ENCODE data around the gene GOLIM4. TPM values are rescaled to one million over a fixed set of nuclear protein-coding genes. Genes with fewer than 3 reads are reported as not detected.
"Not testable (repeated sequence)": the region's sequence is repeated elsewhere in the genome, so short reads cannot be mapped to it uniquely, and the experiment has no call there.

Gene GOLIM4
- total RNA-seq: 1 to 10 TPM; 3.3 to 5.8 TPM

DNA sequence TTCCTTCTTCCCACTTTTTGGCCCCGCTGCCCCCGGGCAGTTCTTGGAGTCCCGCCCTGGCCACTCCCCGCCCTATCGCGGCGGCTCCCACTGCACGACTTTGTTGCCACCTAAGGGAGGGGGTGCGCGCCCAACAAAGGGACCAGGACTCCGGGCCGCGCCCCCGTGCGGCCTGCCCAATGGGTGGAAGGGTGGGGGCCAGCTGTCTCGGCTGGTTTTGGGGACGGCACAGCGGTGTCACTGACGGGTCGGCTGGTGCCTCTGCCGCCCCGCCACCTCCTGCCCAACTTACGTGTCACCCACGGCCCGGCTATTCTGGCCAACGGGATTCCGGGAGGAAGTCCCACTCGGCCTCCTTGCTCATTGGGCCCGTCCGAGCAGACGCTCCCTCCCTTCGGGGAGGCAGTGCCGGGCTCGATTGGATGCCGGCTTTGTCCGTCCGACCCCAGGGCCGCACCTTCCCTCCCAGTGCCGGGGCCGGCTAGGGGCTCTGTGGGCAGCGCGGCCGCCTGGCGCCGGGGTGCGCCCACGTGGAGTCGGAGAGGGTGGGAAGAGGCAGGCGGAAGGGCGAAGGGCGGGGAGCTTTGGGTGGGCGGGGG is at the start of gene GOLIM4:
Gene GOLIM4, minus strand, starts transcription at position 314 of the 599 bp plus-strand sequence. CDS start 639 bp downstream, outside the sequence.
- DNase-seq: peak; percentile 69 to 80
- peaks cover 0 to 1% of the 10 kb centered on the region in 2 donors for H3K36me3 Mint-ChIP-seq (ENCODE audit: insufficient read depth in 2 of 2)
- H3K9me3 Mint-ChIP-seq: no peaks in the 10 kb centered on the region
- ATAC-seq (replicated peaks in 1 of 2): peak; percentile 82 to 86
- H3K4me3 Mint-ChIP-seq: peak within 1 kb of the TSS; percentile 87 to 89
- peaks cover 53% of the 10 kb centered on the region for H3K27me3 Mint-ChIP-seq (ENCODE audit: low read depth)
- peak within 1 kb of the TSS; percentile 11 for H3K27ac Mint-ChIP-seq
- peaks cover 16% of the 10 kb centered on the region for H3K4me1 Mint-ChIP-seq (ENCODE audit: low read depth)

DNA sequence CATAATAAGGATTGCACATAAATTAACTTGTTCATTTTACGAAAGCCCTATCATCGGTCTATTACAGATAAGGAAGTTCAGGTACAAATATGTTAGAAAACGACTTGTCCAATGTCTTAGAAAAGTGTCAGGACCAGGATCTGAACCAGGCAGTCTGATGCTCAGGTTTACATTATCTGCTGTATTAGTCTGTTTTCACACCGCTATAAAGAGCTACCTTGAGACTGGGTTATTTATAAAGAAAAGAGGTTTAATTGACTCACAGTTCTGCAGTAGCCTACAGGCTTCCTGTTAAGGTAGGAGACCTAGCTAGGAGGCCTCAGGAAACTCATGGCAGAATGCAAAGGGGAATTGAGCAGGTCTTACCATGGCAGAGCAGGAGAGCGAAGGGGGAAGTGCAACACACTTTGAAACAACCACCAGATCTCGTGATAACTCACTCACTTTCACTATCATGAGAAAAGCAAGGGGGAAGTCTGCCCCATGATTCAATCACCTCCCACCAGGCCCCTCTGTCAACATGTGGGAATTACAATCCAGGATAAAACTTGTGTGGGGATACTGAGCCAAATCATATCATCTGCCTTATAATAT is 45.8 kb upstream of the GOLIM4 start:
- Mint-ChIP-seq H3K27me3 (ENCODE audit: low read depth) (no peaks in the 10 kb centered on the region), H3K9me3 (peaks cover 0 to 1% of the 10 kb centered on the region in 2 donors), H3K27ac (no peak overlapping the region), H3K36me3 (ENCODE audit: insufficient read depth in 2 of 2) (no peaks in the 10 kb centered on the region), H3K4me3 (no peak overlapping the region), H3K4me1 (ENCODE audit: low read depth) (no peaks in the 10 kb centered on the region)
- ATAC-seq (replicated peaks in 1 of 2): no peak
- DNase-seq: no peak

GRCh38 chr3:168139947-168140346 is 44.2 kb upstream of the GOLIM4 start:
- Mint-ChIP-seq H3K27me3 (ENCODE audit: low read depth) (no peaks in the 10 kb centered on the region), H3K36me3 (ENCODE audit: insufficient read depth in 2 of 2) (no peaks in the 10 kb centered on the region), H3K4me3 (no peak overlapping the region), H3K27ac (no peak overlapping the region), H3K9me3 (no peaks in the 10 kb centered on the region), H3K4me1 (ENCODE audit: low read depth) (no peaks in the 10 kb centered on the region)
- DNase-seq (no peak), ATAC-seq (replicated peaks in 1 of 2) (no peak)

- ATAC-seq (replicated peaks in 1 of 2): no peak
- Mint-ChIP-seq H3K4me3 (no peak overlapping the region), H3K36me3 (ENCODE audit: insufficient read depth in 2 of 2) (no peaks in the 10 kb centered on the region), H3K4me1 (ENCODE audit: low read depth) (no peaks in the 10 kb centered on the region), H3K27ac (no peak overlapping the region), H3K9me3 (no peaks in the 10 kb centered on the region), H3K27me3 (ENCODE audit: low read depth) (no peaks in the 10 kb centered on the region)
- DNase-seq: no peak
These were observed 42.7 kb upstream of the GOLIM4 start for GRCh38 chr3:168138421-168138820.

GRCh38 chr3:168134931-168135330 is 39.2 kb upstream of the GOLIM4 start:
- Mint-ChIP-seq H3K4me3 (no peak overlapping the region), H3K27me3 (ENCODE audit: low read depth) (peaks cover 6% of the 10 kb centered on the region), H3K4me1 (ENCODE audit: low read depth) (no peaks in the 10 kb centered on the region), H3K36me3 (ENCODE audit: insufficient read depth in 2 of 2) (no peaks in the 10 kb centered on the region), H3K9me3 (peaks cover 2% of the 10 kb centered on the region in 2 donors), H3K27ac (no peak overlapping the region)
- DNase-seq: no peak
- ATAC-seq (replicated peaks in 1 of 2): no peak

- not testable (repeated sequence) for H3K4me1 Mint-ChIP-seq (ENCODE audit: low read depth)
These were observed 34.5 kb upstream of the GOLIM4 start for GRCh38 chr3:168130250-168130649.

GRCh38 chr3:168128463-168128862 is 32.7 kb upstream of the GOLIM4 start:
- ATAC-seq (replicated peaks in 1 of 2); H3K4me3 Mint-ChIP-seq; H3K36me3 Mint-ChIP-seq (ENCODE audit: insufficient read depth in 2 of 2); H3K9me3 Mint-ChIP-seq; DNase-seq; H3K4me1 Mint-ChIP-seq (ENCODE audit: low read depth); H3K27ac Mint-ChIP-seq: not testable (repeated sequence)
- peaks cover 19% of the 10 kb centered on the region for H3K27me3 Mint-ChIP-seq (ENCODE audit: low read depth)

More at GRCh38 chr3:168130250-168130649, 34.5 kb upstream of the GOLIM4 start:
- not testable (repeated sequence) for H3K36me3 Mint-ChIP-seq (ENCODE audit: insufficient read depth in 2 of 2); ATAC-seq (replicated peaks in 1 of 2); H3K4me3 Mint-ChIP-seq; H3K9me3 Mint-ChIP-seq; DNase-seq; H3K27ac Mint-ChIP-seq
- H3K27me3 Mint-ChIP-seq (ENCODE audit: low read depth): peaks cover 14% of the 10 kb centered on the region

DNA sequence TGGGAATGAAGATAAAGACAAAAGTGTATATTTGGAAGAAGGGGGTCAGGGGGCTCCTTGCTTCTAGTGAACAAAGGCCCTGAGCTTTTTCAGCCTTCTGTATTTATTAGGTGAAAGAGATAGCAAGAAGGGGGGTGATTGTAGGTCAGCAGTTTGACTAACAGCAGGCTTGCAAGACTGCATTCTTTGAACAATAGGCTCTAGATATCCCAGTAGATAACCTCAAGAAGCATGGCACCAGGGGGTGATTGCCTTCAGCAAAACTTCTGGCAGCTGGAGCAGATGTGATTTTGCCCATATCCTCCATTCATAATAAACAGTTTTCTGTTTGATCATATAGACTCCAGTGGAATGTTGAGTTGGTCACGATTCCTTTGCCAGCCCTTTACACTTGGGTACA is 31.7 kb upstream of the GOLIM4 start:
- peaks cover 2 to 8% of the 10 kb centered on the region in 2 donors for H3K9me3 Mint-ChIP-seq
- peaks cover 19% of the 10 kb centered on the region for H3K27me3 Mint-ChIP-seq (ENCODE audit: low read depth)
- ATAC-seq (replicated peaks in 1 of 2) (no peak), DNase-seq (no peak)
- no peaks in the 10 kb centered on the region for H3K36me3 Mint-ChIP-seq (ENCODE audit: insufficient read depth in 2 of 2)
- no peak overlapping the region for H3K4me3 Mint-ChIP-seq
- H3K4me1 Mint-ChIP-seq (ENCODE audit: low read depth): no peaks in the 10 kb centered on the region
- no peak overlapping the region for H3K27ac Mint-ChIP-seq

DNA sequence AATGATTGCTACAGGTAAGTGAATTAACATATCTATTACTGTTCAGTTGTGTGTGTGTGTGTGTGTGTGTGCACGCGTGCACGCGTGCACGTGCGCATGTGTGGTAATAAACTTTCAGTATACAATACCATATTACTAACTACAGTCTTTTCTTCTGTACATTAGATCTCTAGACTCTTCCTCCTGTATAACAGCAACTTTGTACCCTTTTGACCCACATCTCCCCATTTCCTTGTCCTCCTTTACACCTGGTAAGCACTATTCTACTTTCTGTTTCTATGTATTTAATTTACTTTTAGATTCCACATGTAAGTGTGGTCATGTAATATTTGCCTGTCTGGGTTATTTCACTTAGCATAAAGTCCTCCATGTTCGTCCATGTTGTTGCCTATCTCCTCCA is 29.1 kb upstream of the GOLIM4 start:
- no peaks in the 10 kb centered on the region for H3K4me1 Mint-ChIP-seq (ENCODE audit: low read depth)
- no peak overlapping the region for H3K4me3 Mint-ChIP-seq
- no peak overlapping the region for H3K27ac Mint-ChIP-seq
- DNase-seq (no peak), ATAC-seq (replicated peaks in 1 of 2) (no peak)
- peaks cover 0 to 6% of the 10 kb centered on the region in 2 donors for H3K9me3 Mint-ChIP-seq
- peaks cover 12% of the 10 kb centered on the region for H3K27me3 Mint-ChIP-seq (ENCODE audit: low read depth)
- no peaks in the 10 kb centered on the region for H3K36me3 Mint-ChIP-seq (ENCODE audit: insufficient read depth in 2 of 2)

DNA sequence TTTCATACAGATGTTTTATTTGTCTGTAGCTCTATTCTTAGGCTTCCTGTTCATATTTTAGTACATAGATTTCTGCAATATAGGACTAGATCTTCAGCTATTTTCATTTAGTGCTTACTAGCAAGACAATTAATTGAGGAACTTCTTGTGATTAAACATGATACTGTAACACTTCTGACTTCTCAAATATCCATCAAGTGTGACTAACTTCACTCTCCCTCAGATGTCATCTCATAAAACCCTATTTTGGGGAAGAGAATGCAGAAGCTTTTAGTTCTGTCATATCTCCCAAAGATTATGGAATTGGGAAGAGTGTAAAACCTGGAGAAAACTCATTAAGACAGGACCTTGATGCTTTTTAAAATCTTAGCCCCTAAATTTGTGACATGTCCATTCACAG is 28.6 kb upstream of the GOLIM4 start:
- H3K27ac Mint-ChIP-seq: no peak overlapping the region
- H3K4me1 Mint-ChIP-seq (ENCODE audit: low read depth): no peaks in the 10 kb centered on the region
- H3K9me3 Mint-ChIP-seq: peaks cover 0 to 3% of the 10 kb centered on the region in 2 donors
- no peaks in the 10 kb centered on the region for H3K36me3 Mint-ChIP-seq (ENCODE audit: insufficient read depth in 2 of 2)
- DNase-seq: no peak
- no peak for ATAC-seq (replicated peaks in 1 of 2)
- peaks cover 8% of the 10 kb centered on the region for H3K27me3 Mint-ChIP-seq (ENCODE audit: low read depth)
- H3K4me3 Mint-ChIP-seq: no peak overlapping the region

GRCh38 chr3:168123201-168124176 is 27.8 kb upstream of the GOLIM4 start:
- Mint-ChIP-seq H3K4me1 (ENCODE audit: low read depth) (no peaks in the 10 kb centered on the region), H3K9me3 (peaks cover 0 to 3% of the 10 kb centered on the region in 2 donors), H3K27me3 (ENCODE audit: low read depth) (peaks cover 5% of the 10 kb centered on the region), H3K36me3 (ENCODE audit: insufficient read depth in 2 of 2) (no peaks in the 10 kb centered on the region), H3K27ac (no peak overlapping the region), H3K4me3 (no peak overlapping the region)
- DNase-seq (no peak), ATAC-seq (replicated peaks in 1 of 2) (no peak)

GRCh38 chr3:168121184-168122017 is 25.7 kb upstream of the GOLIM4 start:
- Mint-ChIP-seq H3K27ac (no peak overlapping the region), H3K36me3 (ENCODE audit: insufficient read depth in 2 of 2) (no peaks in the 10 kb centered on the region), H3K4me3 (no peak overlapping the region), H3K27me3 (ENCODE audit: low read depth) (peaks cover 5% of the 10 kb centered on the region), H3K4me1 (ENCODE audit: low read depth) (no peaks in the 10 kb centered on the region), H3K9me3 (peaks cover 0 to 1% of the 10 kb centered on the region in 2 donors)
- no peak for ATAC-seq (replicated peaks in 1 of 2)
- no peak for DNase-seq

All from activated T-cell treated with anti-CD3 and anti-CD28 coated beads, Interleukin-2, amount 50 U/mL, for 72 hours (primary cell).